WTC11 (cell line): ENCODE results near the gene XIRP2. TPM values are rescaled to one million over a fixed set of nuclear protein-coding genes. Genes with fewer than 3 reads are reported as not detected.

Source experiments
- ATAC-seq: fragments of 200-7000 bp; cut with Tn5 transposase; 2 replicates; pipeline ENCODE4 v1.10.0; 2021; ENCODE audit warnings: mild to moderate bottlenecking, moderate library complexity
- CTCF ChIA-PET: fragments of 300-600 bp; sonication (Branson Sonifier 250); formaldehyde crosslinking; loops from one replicate; lab custom pipeline; 2021; ENCODE audit warnings: antibody characterized with exemption; lab: Charles Lee
- POLR2A ChIA-PET: fragments of 350-600 bp; sonication (Branson Sonifier 250); formaldehyde crosslinking; loops from one replicate; lab custom pipeline; 2021; ENCODE audit warnings: antibody characterized with exemption; lab: Charles Lee
- DNase-seq: peaks from one replicate; pipeline ENCODE4 v3.0.0; 2021; ENCODE audit warnings: low spot score
- H3K27ac Mint-ChIP-seq: 2 replicates; pipeline ENCODE4 v1.8.0; 2021; ENCODE audit warnings: mixed read lengths
- H3K27me3 Mint-ChIP-seq: 2 replicates; pipeline ENCODE4 v1.8.0; 2021; ENCODE audit warnings: low read depth, mild to moderate bottlenecking, moderate library complexity, mixed read lengths
- H3K36me3 Mint-ChIP-seq: 2 replicates; pipeline ENCODE4 v1.8.0; 2021; ENCODE audit warnings: mixed read lengths
- H3K4me1 Mint-ChIP-seq: 2 replicates; pipeline ENCODE4 v1.8.0; 2022; ENCODE audit warnings: mixed read lengths
- H3K4me3 Mint-ChIP-seq: 2 replicates; pipeline ENCODE4 v1.8.0; 2021; ENCODE audit warnings: mild to moderate bottlenecking, moderate library complexity, mixed read lengths
- H3K9me3 Mint-ChIP-seq: 2 replicates; pipeline ENCODE4 v1.8.0; 2021; ENCODE audit warnings: mixed read lengths
- AR ChIP-seq: fragments of 250-450 bp; sonication (Bioruptor Pico); IDR thresholded peaks from 2 replicates; pipeline ENCODE4 v1.9.0; 2021; ENCODE audit warnings: mild to moderate bottlenecking
- CBFB ChIP-seq: sonication (generic); formaldehyde crosslinking; IDR thresholded peaks from 2 replicates; pipeline ENCODE4 v1.8.1; 2022; ENCODE audit warnings: mild to moderate bottlenecking, low read depth, missing genetic modification reagents
- CDX4 ChIP-seq: fragments of 250-450 bp; sonication (Bioruptor Pico); IDR thresholded peaks from 2 replicates; pipeline ENCODE4 v1.9.0; 2021; ENCODE audit warnings: moderate library complexity, mild to moderate bottlenecking, inconsistent platforms, borderline replicate concordance
- CREM ChIP-seq: sonication (generic); formaldehyde crosslinking; IDR thresholded peaks from 2 replicates; pipeline ENCODE4 v1.8.1; 2022; ENCODE audit warnings: mild to moderate bottlenecking, missing genetic modification reagents, moderate library complexity
- CTCF ChIP-seq: fragments of 200-600 bp; IDR thresholded peaks from 2 replicates; pipeline ENCODE4 v1.8.0; 2022; ENCODE audit warnings: antibody characterized with exemption
- EMX1 ChIP-seq: fragments of 250-450 bp; sonication (Bioruptor Pico); IDR thresholded peaks from 2 replicates; pipeline ENCODE4 v1.8.0; 2021; ENCODE audit warnings: mild to moderate bottlenecking
- FOXK1 ChIP-seq: sonication (generic); formaldehyde crosslinking; IDR thresholded peaks from 2 replicates; pipeline ENCODE4 v1.8.0; 2022; ENCODE audit warnings: mild to moderate bottlenecking, moderate library complexity, missing genetic modification reagents
- IRF1 ChIP-seq: sonication (generic); formaldehyde crosslinking; IDR thresholded peaks from 2 replicates; pipeline ENCODE4 v1.8.0; 2023; ENCODE audit warnings: missing genetic modification reagents
- IRF2 ChIP-seq: sonication (generic); formaldehyde crosslinking; IDR thresholded peaks from 2 replicates; pipeline ENCODE4 v1.8.0; 2022; ENCODE audit warnings: low read depth, missing genetic modification reagents, borderline replicate concordance
- JUN ChIP-seq: sonication (generic); formaldehyde crosslinking; IDR thresholded peaks from 2 replicates; pipeline ENCODE4 v1.8.0; 2023; ENCODE audit warnings: mild to moderate bottlenecking, missing genetic modification reagents
- MLX ChIP-seq: sonication (generic); formaldehyde crosslinking; IDR thresholded peaks from 2 replicates; pipeline ENCODE4 v1.8.1; 2023; ENCODE audit warnings: mild to moderate bottlenecking, missing genetic modification reagents, moderate library complexity
- MXD4 ChIP-seq: fragments of 250-450 bp; sonication (Bioruptor Pico); IDR thresholded peaks from 2 replicates; pipeline ENCODE4 v1.8.0; 2021; ENCODE audit warnings: mild to moderate bottlenecking, moderate library complexity, borderline replicate concordance
- NFE2L1 ChIP-seq: sonication (generic); formaldehyde crosslinking; IDR thresholded peaks from 2 replicates; pipeline ENCODE4 v1.8.1; 2023; ENCODE audit warnings: missing genetic modification reagents
- OVOL2 ChIP-seq: fragments of 250-450 bp; sonication (Bioruptor Pico); IDR thresholded peaks from 2 replicates; pipeline ENCODE4 v1.9.0; 2021; ENCODE audit warnings: mild to moderate bottlenecking, borderline replicate concordance
- PRDM15 ChIP-seq: sonication (generic); formaldehyde crosslinking; IDR thresholded peaks from 2 replicates; pipeline ENCODE4 v1.8.0; 2022; ENCODE audit warnings: missing genetic modification reagents
- PREB ChIP-seq: sonication (generic); formaldehyde crosslinking; IDR thresholded peaks from 2 replicates; pipeline ENCODE4 v1.8.1; 2022; ENCODE audit warnings: mild to moderate bottlenecking, missing genetic modification reagents, moderate library complexity, borderline replicate concordance
- RELA ChIP-seq: sonication (generic); formaldehyde crosslinking; IDR thresholded peaks from 2 replicates; pipeline ENCODE4 v1.8.1; 2022; ENCODE audit warnings: missing genetic modification reagents, mild to moderate bottlenecking, borderline replicate concordance
- RORB ChIP-seq: fragments of 250-450 bp; sonication (Bioruptor Pico); IDR thresholded peaks from 2 replicates; pipeline ENCODE4 v1.9.0; 2021; ENCODE audit warnings: mild to moderate bottlenecking
- SMAD3 ChIP-seq: sonication (generic); formaldehyde crosslinking; IDR thresholded peaks from 2 replicates; pipeline ENCODE4 v1.8.0; 2022; ENCODE audit warnings: missing genetic modification reagents, mild to moderate bottlenecking, borderline replicate concordance
- TCF7 ChIP-seq: sonication (generic); formaldehyde crosslinking; IDR thresholded peaks from 2 replicates; pipeline ENCODE4 v1.8.0; 2022; ENCODE audit warnings: mild to moderate bottlenecking, low read depth, missing genetic modification reagents, moderate library complexity
- ZBTB21 ChIP-seq: sonication (generic); formaldehyde crosslinking; IDR thresholded peaks from 2 replicates; pipeline ENCODE4 v1.8.1; 2023; ENCODE audit warnings: mild to moderate bottlenecking, missing genetic modification reagents, borderline replicate concordance
- ZNF138 ChIP-seq: sonication (generic); formaldehyde crosslinking; conservative IDR thresholded peaks from 2 replicates; pipeline ENCODE4 v1.8.1; 2022; ENCODE audit warnings: mild to moderate bottlenecking, moderate library complexity, missing genetic modification reagents
- ZNF219 ChIP-seq: sonication (generic); formaldehyde crosslinking; IDR thresholded peaks from 2 replicates; pipeline ENCODE4 v1.8.0; 2023; ENCODE audit warnings: missing genetic modification reagents, mild to moderate bottlenecking, borderline replicate concordance
- ZNF232 ChIP-seq: sonication (generic); formaldehyde crosslinking; IDR thresholded peaks from 2 replicates; pipeline ENCODE4 v1.8.0; 2022; ENCODE audit warnings: mild to moderate bottlenecking, missing genetic modification reagents
- ZNF317 ChIP-seq: sonication (generic); formaldehyde crosslinking; IDR thresholded peaks from 2 replicates; pipeline ENCODE4 v1.8.1; 2023; ENCODE audit warnings: low read depth, mild to moderate bottlenecking, moderate library complexity, missing genetic modification reagents, borderline replicate concordance
- total RNA-seq: library from RNA; stranded (reverse); gene quantifications from 3 replicates; pipeline ENCODE4 v1.2.3, GENCODE V29; 2021

Gene XIRP2
- total RNA-seq, 1 experiment from 2014 or later, result 0.87 TPM

- Mint-ChIP-seq H3K4me3 (no peak overlapping the region), H3K27ac (no peak overlapping the region), H3K9me3 (no peaks in the 10 kb centered on the region), H3K36me3 (no peaks in the 10 kb centered on the region), H3K27me3 (no peaks in the 10 kb centered on the region), H3K4me1 (peaks cover 2% of the 10 kb centered on the region; the same call in 1 of the 2 replicates)
- no peak for TF ChIP-seq ZBTB21 (CRISPR knock-in tag)
- no peak for TF ChIP-seq NFE2L1 (CRISPR knock-in tag)
- TF ChIP-seq RORB (CRISPR knock-in tag), result no peak
- TF ChIP-seq RELA (CRISPR knock-in tag), result no peak
- TF ChIP-seq CREM (CRISPR knock-in tag), result no peak
- no peak for TF ChIP-seq ZNF138
- TF ChIP-seq ZNF232, result no peak
- no peak for TF ChIP-seq AR
- TF ChIP-seq ZNF219, result no peak
- TF ChIP-seq TCF7, result no peak
- no peak for TF ChIP-seq ZNF317
- TF ChIP-seq JUN (CRISPR knock-in tag), result no peak
- no peak for TF ChIP-seq CTCF
- TF ChIP-seq CBFB, result no peak
- no peak for TF ChIP-seq FOXK1 (CRISPR knock-in tag)
- no peak for TF ChIP-seq MXD4 (CRISPR knock-in tag)
- TF ChIP-seq IRF1, result no peak
- TF ChIP-seq OVOL2, result no peak
- ChIA-PET POLR2A (no interaction called here), CTCF (no interaction called here)
- DNase-seq (no peak), ATAC-seq (no peak)
Measured at GRCh38 chr2:166926657-166927056, 38.4 kb downstream of the XIRP2 start.

GRCh38 chr2:166932032-166932431, 43.8 kb downstream of the XIRP2 start:
- ChIA-PET CTCF (no interaction called here), POLR2A (no interaction called here)
- DNase-seq (no peak), ATAC-seq (no peak)
- Mint-ChIP-seq H3K4me3 (no peak overlapping the region), H3K27ac (no peak overlapping the region), H3K4me1 (no peaks in the 10 kb centered on the region), H3K36me3 (no peaks in the 10 kb centered on the region), H3K9me3 (peaks cover 23% of the 10 kb centered on the region), H3K27me3 (no peaks in the 10 kb centered on the region; the same call in 1 of the 2 replicates)
- TF ChIP-seq SMAD3 (no peak), PREB (CRISPR knock-in tag) (no peak), ZNF317 (no peak), IRF2 (CRISPR knock-in tag) (no peak), CDX4 (CRISPR knock-in tag) (no peak), EMX1 (CRISPR knock-in tag) (no peak), PRDM15 (CRISPR knock-in tag) (no peak), MLX (CRISPR knock-in tag) (no peak)
- TF ChIP-seq, all 79 proteins: peak for 0
